NCI-H69 (cell line): ENCODE data around the gene RACGAP1.
A peak's percentile ranks its signal among the peaks of the same experiment; 100 is the strongest.
"Not testable (repeated sequence)": the region's sequence is repeated elsewhere in the genome, so short reads cannot be mapped to it uniquely, and the experiment has no call there.

Experiments
- DNase-seq: peaks from one replicate; lab custom pipeline; 2025; lab: John Stamatoyannopoulos, UW

Gene RACGAP1

DNA sequence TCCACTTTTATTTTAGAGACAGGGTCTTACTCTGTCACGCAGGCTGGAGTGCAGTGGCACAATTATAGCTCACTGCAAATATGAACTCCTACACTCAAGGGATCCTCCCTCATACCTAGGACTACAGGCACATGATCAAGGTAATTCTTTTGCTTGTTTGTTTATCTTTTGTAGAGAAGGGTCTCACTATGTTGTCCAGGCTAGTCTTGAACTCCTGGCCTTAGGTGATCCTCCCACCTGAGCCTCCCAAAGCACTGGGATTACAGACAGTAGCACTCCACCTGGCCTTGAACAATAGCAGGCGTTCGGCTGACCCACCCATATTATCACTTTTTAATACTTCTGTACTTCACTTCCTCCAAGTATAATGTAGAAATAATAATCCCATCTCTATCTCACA, 1.4 kb upstream of the RACGAP1 start:
- DNase-seq: no peak

DNA sequence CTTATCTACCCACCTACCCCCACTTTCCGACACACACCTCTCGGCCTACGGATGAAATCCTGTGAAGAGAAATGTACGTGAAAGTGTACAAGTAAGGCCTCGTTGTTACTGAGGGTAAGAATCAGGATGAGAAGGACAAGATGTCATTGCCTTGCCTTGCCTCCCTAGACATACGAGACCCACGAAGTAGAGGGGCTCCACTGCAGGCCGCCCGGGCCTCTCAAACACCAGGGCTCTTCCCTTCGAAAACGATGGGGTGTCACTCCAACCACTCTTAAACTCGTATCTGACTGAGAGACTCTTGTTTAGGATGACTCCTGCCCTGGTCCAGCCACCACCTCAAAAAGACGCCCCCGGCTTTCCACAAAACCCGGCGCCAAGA, 498 bp downstream of the RACGAP1 start:
- peak; percentile 76 for DNase-seq

DNA sequence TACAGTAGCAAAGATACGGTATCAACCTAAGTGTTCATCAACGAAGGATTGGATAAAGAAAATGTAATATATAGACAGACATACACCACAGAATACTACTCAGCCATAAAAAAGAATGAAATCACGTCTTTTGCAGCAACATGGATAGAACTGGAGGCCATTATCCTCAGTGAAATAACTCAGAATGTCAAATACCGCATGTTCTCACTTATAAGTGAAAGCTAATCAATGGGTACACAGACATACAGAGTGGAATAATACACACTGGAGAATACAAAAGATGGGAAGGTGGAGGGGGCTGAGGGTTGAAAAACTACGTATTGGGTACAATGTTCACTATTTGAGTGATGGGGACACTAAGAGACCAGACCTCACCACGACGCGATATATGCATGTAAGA, 1.1 kb downstream of the RACGAP1 start:
- no peak for DNase-seq

DNA sequence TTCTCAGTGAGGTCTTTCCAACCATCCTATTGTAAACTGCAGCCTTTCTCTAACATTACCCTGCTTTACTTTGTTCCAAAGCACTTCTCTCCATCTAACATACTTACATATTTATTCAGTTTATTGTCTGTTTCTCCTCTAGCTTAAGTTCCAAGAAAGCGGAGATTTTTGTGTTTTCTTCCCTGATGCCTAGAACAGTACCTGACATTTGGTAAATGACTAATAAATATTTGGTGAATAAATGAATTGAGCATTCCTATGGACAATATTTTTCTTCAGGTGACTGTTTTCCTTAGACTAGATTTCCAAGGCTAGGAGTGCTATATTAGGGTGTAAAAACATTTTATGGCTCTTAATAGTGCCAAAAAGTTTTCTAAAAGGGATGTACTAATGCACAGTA, 2.4 kb downstream of the RACGAP1 start:
- DNase-seq: no peak

DNA sequence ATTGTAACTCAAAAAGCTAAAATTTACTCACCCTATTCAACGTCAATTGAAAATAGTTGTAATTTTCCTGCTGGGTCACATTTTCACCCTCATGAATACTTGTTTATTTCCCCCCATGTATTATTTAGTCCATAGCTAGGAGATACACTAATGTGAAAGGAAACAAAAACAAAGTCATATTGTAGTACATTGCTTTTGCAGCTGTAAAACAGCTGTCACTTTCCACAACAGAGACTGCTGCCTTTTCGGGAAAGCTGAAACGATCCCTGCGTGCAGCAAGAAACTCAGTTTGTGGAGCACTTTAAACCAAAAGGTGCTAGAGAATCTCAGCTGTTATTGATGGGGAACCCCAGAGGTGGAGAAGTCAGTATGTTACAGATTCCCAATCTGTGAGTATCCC, 4.3 kb downstream of the RACGAP1 start:
- no peak for DNase-seq

DNA sequence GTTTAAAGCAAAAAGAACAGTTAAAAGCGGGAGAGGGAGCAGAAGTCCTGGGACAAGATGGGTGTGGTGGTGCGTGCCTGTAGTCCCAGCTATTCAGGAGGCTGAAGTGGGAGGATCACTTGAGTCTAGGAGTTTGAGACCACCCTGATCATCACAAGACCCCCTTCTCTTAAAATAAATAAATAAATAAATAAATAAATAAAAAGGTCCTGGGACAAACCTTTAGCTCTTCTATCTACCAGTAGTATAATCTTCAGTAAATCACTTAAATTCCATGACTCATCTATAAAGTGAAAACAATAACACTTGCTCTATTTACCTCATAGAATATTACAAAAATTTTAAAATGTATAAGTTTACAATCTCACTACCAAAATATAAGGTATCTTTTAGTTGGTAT, 5.8 kb downstream of the RACGAP1 start:
- no peak for DNase-seq

DNA sequence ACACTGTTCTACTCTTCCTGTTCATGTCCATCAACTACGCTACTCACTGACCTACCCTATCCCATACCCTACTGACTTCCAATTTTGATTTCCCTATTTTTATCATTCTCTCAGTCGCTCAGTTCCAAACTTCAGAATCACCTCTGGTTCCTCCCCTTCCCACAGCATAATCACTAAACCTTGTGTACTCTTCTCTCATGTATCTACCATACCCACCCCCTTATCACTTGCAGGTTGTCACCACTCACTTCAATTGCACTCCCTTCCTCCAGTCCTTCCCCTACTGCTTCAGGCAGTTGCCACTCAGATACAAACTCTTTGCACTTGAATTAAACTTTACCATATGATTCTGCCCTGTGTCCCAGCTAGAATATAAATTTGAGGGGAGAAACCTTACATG, 6.3 kb downstream of the RACGAP1 start:
- no peak for DNase-seq

DNA sequence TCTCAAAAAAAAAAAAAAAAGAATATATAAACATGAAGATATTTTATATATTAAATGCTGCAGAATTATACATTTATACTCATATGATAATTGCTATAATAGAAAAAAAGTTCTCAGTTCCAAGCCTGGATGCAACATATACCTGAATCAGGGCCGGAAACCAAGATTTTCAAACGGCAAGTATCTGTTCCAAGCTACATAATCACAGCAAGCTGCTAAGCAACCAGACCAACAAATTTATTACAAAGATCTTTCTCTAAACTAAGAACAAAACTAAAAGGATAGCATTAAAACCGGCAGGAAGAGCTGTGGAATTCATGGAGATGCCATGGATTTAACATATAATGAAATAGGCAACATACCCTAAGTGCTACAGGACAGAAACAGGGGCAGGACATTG, 7.1 kb downstream of the RACGAP1 start:
- DNase-seq: no peak

DNA sequence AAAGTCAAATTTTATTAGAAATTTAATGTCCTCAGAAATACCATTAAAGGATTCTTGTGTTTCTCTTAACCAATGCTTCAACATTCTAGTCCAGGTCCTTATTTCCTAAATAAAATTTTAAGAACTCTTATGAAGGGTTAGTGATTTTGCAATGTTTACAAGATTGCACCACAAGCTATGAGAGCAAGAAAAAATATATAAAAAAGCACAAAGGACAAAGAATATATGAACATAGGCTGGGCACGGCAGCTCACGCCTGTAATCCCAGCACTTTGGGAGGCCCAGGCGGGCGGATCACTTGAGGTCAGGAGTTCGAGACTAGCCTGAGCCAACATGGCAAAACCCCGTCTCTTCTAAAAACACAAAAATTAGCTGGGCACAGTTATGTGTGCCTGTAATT, 7.7 kb downstream of the RACGAP1 start:
- no peak for DNase-seq

DNA sequence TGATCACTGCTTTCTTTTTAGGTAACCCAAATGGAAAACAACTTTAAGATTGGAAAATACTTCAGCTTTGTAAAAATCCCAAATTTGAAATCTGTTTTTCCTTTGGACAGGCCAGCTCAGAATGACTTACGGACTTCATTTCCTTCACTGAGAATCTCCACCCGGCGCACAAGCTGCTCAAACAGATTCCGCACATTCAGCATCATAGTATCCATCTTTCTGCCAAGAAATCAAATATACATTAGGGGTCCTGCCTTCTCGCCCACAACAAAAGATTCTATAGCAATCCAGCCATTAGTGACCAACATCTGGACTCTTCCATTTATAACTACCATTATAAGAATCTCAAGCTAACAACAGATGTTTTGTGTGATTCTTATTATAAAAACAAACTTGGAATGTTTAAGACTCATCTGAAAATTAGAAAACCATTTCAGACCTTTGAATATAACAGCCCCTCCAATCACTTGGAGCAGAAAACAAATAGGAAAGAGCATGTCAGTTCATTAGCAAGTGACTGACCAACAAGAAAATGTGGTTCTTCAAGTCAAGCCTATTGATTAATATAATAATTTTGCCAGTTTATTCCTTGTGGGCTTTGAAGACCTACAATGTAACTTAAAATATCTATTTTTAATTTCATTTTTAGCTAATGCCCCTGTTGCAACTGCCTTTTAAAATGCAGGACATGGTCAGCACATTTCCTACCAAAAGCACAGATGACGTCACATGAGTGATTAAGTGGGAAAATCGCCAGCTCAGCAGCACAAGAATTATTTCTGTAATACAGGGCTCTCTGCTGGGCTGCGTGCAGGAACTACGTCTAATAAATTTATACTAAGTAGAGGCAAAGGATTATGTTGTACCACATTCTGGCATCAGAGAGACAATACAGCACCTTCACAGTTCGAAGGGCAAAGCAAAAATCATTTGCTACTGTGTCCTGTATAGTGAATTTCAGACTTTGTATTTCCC, 8.5 kb downstream of the RACGAP1 start:
- DNase-seq: no peak

DNA sequence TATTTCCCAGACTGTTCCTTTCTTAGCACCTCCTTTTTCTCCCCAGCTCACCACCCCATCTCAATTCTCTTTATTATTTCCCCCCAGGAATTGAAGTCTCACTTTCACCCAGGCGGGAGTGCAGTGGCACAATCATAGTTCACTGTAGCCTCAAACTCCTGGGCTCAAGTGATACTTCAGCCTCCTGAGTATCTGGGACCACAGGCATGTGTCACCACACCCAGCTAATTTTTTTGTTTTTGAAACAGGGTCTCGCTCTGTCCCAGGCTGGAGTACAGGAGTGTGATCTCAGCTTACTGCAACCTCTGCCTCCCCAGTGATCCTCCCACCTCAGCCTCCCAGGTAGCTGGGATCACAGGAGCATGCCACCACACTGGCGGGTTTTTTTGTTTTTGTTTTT, 11.0 kb downstream of the RACGAP1 start:
- DNase-seq: no peak

DNA sequence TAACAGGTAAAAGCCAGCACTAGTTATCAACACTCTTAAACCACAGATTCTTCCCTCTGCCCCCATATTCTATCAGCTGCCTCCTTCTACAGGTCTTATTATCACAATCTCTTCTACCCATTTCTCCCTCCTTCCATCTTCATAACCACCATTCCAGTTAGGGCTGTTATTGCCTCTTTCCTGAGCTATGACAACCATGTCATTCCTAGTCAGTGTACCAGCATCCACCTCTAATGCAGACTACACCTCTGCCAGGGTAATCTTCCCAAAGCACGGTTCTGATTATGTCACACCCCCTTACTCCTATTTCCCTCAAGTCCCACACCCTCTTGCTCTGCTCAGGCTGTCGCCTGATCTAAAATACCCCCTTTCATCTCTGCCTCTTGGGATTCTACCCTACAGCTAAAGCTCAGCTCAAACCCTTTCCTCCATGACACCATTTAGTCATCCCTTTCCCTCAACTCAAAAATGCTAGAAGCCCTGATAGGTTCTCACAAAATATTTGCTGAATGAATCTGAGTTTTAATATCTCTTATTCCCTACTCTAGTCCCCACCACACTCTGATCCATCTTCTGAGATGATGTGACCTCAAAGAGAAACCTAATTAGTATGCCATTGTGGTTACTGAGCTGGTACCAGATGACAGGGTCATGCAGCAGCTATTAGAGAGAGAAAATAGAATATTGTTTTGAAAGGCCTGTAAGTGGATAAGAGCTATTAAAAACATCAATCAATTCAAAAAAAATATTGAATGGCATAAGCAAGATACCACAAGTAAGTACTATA, 11.7 kb downstream of the RACGAP1 start:
- DNase-seq: no peak

DNA sequence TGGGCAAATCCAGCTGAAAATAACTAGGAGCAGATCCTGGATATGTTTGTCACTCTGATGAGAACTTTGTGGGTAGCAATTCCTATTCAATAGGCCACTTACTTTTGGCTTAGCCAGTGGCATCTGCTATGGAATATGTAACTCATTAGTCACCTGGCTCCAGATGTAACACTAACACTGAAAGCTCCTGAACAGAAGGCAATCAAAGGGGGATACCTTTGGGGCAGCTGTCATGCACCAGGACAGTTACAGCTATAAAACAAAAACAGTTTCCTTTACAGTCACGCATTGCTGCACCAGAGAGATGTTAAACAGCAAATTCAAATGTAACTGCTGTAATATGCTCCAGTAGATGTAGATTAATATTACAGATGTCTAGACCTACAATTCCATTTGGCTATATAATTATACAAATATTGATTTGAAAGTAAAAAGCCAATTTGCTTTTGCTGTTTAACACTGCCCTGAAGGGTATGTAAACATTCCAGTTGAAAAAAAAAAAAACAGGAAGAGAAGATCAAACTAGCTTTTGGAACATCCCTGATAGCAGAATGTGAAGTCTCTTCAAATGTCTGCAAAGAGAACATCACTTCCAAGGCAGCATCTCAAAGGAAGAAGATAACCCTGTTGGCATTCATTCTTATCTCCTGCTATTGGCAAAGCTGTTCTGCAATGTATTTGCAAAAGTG, 18.4 kb downstream of the RACGAP1 start:
- DNase-seq: peak; percentile 87

DNA sequence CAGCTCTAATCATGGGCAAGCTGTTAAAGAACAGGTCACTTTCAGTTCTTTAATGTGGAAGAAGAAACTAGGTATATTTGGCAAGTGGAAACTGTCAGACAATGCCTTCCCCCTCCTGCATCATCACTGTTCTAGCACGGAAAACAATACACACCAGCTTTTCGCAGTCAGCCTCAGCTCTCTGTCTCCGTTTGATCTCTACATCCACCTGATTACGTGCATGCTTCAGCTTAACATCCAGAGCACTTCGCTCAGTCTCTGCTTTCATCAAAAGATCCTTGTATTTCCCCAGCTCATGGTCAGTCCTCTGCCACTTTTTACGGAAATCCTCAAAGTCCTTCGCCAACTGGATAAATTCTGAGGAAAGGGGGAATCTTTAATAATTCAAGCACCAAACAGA, 19.0 kb downstream of the RACGAP1 start:
- no peak for DNase-seq

DNA sequence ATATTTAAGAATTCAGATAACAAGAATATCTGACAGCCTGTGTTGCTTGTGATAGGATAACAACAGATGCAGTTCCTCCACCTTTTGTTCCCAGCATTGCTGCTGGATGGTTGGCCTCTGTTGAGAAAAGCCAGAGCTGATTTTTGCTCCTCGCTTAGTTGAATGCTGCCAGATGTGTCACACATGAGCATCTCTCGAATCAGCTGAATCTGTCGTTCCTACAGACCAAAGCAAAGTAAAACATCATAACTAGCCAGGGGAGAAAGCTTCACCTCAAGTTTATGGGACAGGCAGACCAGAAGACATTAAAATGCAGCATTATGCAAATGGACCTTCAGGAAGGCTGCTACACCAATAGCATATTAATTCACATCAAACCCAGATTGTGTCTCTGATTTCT, 20.1 kb downstream of the RACGAP1 start:
- DNase-seq: no peak

DNA sequence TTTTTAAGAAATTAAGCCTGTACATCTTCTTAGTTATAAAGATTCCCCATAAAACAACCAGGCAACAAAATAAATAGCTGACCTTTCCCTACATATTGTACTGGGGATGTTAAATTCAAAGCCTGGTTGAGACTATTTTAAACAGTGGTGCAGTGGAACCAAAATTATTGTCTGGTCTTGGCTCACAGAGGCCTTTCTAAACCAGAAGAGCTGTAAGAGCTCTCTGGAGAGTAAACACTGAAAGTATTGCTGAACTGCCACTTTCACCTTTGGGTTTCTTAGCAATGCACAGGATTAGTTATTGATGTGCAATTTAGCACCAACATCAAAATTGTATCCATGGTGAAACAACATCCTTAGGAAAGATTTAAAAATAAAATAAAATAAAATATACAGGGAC, 20.6 kb downstream of the RACGAP1 start:
- no peak for DNase-seq

DNA sequence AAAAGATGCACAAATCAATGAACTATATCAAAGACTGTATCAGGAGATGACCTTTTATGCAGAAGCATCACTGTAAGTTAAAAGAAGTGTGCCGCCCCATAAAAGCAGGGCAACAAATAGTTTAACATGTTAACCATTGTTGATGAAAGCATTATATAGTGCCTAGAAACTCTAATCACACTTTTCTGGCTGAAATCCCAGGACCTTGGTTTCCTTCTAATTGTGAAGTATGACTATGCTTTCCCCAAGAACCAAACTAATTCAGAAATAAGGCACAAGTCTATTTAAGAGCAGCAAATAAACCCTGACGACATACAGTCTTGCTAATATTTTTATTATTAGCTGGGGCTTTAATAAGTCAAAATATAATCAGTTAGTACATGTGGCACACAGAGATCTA, 21.7 kb downstream of the RACGAP1 start:
- DNase-seq: no peak

DNA sequence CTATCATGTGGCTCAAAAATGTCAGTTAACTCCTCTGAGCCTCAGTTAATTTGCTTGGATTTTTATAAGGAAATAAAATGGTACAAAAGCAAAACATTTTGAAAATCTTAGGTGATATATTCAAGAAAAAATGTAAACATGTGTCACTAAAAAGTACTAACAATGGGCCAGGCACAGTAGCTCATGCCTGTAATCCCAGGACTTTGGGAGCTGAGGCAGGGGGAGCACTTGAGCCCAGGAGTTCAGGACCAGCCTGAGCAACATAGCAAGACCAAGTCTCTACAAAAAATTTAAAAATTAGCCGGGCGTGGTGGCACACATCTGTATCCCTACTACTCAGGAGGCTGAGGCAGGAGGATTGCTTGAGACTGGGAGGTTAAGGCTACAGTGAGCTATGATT, 26.8 kb downstream of the RACGAP1 start:
- no peak for DNase-seq

DNA sequence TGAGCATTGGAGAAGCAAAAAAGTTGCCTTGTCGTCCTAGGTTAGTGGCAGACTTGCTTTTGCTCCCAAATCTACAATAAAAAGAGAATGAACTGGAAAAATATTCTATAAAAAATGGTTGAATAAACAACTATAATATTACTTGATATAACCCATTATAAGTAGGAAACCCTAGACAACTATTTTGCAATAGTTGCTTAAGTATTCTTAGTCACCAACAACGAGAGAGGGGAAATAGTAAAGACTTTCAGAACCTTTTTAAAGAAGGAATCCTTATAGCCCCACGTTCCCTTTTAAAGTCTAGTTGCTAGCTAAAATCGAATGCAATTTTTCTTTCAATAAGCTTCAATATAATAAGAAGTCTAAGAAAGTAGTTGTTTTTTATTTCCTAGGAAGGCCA, 35.0 kb downstream of the RACGAP1 start:
- no peak for DNase-seq

DNA sequence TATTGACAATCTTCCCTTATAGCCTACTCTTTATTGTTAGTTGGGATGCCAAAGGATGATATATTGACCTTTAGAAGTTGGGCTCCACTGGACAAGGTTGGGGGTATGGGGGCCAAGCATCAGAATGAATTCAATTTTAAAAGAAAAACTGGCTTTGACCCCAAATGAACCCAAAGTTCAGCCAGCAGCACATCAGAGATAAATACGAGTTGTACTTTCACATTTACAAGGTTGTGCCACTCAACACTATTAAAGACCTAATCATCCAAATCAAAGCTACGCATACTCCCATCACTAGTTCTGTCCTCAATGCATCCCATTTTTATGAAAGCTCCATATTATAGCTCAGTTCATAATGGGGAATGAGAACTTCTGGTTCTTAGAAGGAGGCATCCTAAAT, 35.9 kb downstream of the RACGAP1 start:
- DNase-seq: not testable (repeated sequence)

DNA sequence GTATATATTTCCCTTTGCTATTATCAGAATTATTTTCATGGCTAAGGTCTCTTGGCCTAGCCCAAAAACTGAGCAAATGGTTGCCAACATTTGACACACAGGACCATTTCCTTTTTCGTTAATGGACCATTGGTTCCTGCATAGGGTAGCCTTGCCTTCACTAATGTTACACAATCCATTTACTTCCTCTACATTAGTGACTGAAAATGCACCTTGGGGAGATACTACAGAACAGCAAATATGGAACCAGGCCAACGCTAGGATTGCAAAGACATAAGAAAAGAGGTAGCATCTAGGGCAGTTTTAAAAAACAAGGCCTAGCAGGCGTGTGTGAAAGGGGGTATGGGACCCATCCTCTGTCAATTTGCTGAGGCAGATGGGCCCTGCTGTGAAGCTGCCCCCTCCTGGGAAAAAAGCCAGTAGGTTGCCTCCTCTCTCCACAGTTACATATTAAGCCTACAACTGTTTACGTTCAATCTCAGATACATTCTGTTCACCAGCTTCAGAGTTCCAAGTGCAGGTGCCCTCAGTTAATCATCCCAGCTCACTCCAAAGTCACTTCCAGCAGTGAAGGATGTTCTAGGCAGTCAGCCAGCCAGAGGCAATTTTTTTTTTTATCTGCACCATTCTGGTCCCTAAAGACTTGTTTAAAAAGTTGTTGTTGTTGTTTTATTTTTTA, 37.5 kb downstream of the RACGAP1 start:
- peak; percentile 80 for DNase-seq

DNA sequence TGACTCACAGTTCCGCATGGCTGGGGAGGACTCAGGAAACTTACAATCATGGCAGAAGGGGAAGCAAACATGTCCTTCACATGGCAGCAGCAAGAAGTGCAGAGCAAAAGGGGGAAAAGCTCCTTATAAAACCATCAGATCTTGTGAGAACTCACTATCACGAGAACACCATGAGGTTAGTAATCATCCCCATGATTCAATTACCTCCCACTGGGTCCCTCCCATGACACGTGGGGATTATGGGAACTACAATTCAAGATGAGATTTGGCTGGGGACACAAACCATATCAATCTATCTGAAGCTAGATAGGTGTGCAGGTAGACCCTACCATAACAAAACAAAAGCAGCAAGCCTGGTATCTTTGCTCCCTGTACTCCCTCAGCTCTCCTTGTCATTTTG, 38.8 kb downstream of the RACGAP1 start:
- not testable (repeated sequence) for DNase-seq
